PC-9 (cell line): ENCODE results near the gene EGFLAM.

Source experiments
- EZH2 ChIP-seq: fragments of 200-600 bp; sonication (generic); IDR thresholded peaks from 2 replicates; pipeline ENCODE4 v1.8.0; 2017; ENCODE audit warnings: antibody characterized with exemption, low read depth
- TF ChIP-seq, protein P1 (sequence below): fragments of 200-600 bp; sonication (generic); conservative IDR thresholded peaks from 2 replicates; pipeline ENCODE4 v1.6.1; 2017; ENCODE audit warnings: mixed run types, antibody characterized with exemption, mild to moderate bottlenecking, moderate library complexity

DNA sequence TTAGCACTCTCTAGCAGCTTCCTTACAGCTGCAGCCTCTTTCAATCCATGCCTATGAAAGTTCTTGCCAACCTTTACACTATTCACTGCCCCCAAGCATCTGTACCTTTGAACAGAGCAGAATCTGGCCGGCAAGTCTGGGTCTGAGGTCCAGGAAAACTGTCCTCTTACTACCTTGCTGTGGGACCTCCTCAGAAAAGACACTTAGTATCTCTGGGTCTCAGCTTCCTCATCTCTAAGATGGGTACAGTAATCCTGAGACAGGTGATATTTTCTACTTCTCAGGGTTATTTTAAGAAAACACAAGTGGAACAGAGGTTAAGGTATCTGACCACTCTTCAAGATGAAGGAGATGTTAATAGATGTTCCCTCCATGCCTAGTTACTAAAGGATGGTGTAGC lies 120.2 kb downstream of the EGFLAM start:
- TF ChIP-seq, protein P1, sequence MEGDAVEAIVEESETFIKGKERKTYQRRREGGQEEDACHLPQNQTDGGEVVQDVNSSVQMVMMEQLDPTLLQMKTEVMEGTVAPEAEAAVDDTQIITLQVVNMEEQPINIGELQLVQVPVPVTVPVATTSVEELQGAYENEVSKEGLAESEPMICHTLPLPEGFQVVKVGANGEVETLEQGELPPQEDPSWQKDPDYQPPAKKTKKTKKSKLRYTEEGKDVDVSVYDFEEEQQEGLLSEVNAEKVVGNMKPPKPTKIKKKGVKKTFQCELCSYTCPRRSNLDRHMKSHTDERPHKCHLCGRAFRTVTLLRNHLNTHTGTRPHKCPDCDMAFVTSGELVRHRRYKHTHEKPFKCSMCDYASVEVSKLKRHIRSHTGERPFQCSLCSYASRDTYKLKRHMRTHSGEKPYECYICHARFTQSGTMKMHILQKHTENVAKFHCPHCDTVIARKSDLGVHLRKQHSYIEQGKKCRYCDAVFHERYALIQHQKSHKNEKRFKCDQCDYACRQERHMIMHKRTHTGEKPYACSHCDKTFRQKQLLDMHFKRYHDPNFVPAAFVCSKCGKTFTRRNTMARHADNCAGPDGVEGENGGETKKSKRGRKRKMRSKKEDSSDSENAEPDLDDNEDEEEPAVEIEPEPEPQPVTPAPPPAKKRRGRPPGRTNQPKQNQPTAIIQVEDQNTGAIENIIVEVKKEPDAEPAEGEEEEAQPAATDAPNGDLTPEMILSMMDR, result no peak
- TF ChIP-seq EZH2, result no peak
